Measurements from ENCODE around the gene CUL9.

The CUL9 gene

GRCh38 chr6:43202451-43202850 is 20.5 kb downstream of the CUL9 start:
- DNase-seq = no peak

GRCh38 chr6:43203029-43203717 is 21.2 kb downstream of the CUL9 start:
- DNase-seq = no peak

- no peak for DNase-seq
Observed at GRCh38 chr6:43203718-43204095, 21.7 kb downstream of the CUL9 start.

- no peak for DNase-seq
Observed at GRCh38 chr6:43204271-43205105, 22.5 kb downstream of the CUL9 start.

- no peak for DNase-seq
Observed at GRCh38 chr6:43205849-43206248, 23.9 kb downstream of the CUL9 start.

GRCh38 chr6:43207286-43207685 is 25.3 kb downstream of the CUL9 start:
- DNase-seq = no peak

- DNase-seq = no peak
Observed at GRCh38 chr6:43211955-43212354, 30.0 kb downstream of the CUL9 start.

GRCh38 chr6:43213431-43213830 is 31.4 kb downstream of the CUL9 start:
- no peak for DNase-seq

- DNase-seq = no peak
Observed at GRCh38 chr6:43215066-43215465, 33.1 kb downstream of the CUL9 start.

GRCh38 chr6:43216200-43216599 is 34.2 kb downstream of the CUL9 start:
- DNase-seq = no peak

- DNase-seq = no peak
Observed at GRCh38 chr6:43217351-43217750, 35.4 kb downstream of the CUL9 start.

GRCh38 chr6:43219119-43219518 is 37.1 kb downstream of the CUL9 start:
- no peak for DNase-seq

- no peak for DNase-seq
Observed at GRCh38 chr6:43219814-43220213, 37.8 kb downstream of the CUL9 start.

GRCh38 chr6:43220439-43220951 is 38.5 kb downstream of the CUL9 start:
- no peak for DNase-seq

- no peak for DNase-seq
Observed at GRCh38 chr6:43221046-43221972, 39.3 kb downstream of the CUL9 start.

- DNase-seq = no peak
Observed at GRCh38 chr6:43222418-43223059, 40.5 kb downstream of the CUL9 start.

- DNase-seq = no peak
Observed at GRCh38 chr6:43223175-43223574, 41.2 kb downstream of the CUL9 start.

GRCh38 chr6:43226192-43226851 is 44.3 kb downstream of the CUL9 start:
- no peak for DNase-seq

- DNase-seq = peak; percentile 86
Observed at GRCh38 chr6:43228951-43229802, 47.2 kb downstream of the CUL9 start, which contains the start of gene DNPH1. DNPH1 (minus strand) TSS chr6:43229481; CDS start chr6:43229456, 25 bp downstream.

GRCh38 chr6:43229803-43230620 is 48.0 kb downstream of the CUL9 start:
- no peak for DNase-seq

All from CD4-positive, alpha-beta T cell treated with Interleukin-17A for 4 hours (primary cell).